H9 (cell line): Measurements from ENCODE around the gene SNX5. TPM values are rescaled to one million over a fixed set of nuclear protein-coding genes. Genes with fewer than 3 reads are reported as not detected.

Source experiments
- DNase-seq: peaks from one replicate; pipeline ENCODE4 v3.0.0-alpha.2; 2017
- H2AFZ ChIP-seq: one replicate; pipeline ENCODE4 v1.6.1; 2013; ENCODE audit warnings: mild to moderate bottlenecking, low read length, control low read depth, moderate library complexity
- H2AK5ac ChIP-seq: 2 replicates; pipeline ENCODE4 v1.6.1; 2013; ENCODE audit warnings: low read length, control low read depth, mixed read lengths; ENCODE audit not compliant: insufficient read length
- H2BK120ac ChIP-seq: one replicate; pipeline ENCODE4 v1.6.1; 2013; ENCODE audit warnings: low read depth, mild to moderate bottlenecking, low read length, control low read depth, inconsistent platforms; ENCODE audit not compliant: poor library complexity, severe bottlenecking
- H2BK12ac ChIP-seq: 2 replicates; pipeline ENCODE4 v1.6.1; 2013; ENCODE audit warnings: low read length, control low read depth, mixed read lengths, low read depth; ENCODE audit not compliant: insufficient read length
- H2BK15ac ChIP-seq: 2 replicates; pipeline ENCODE4 v1.6.1; 2013; ENCODE audit warnings: low read depth, low read length, control low read depth
- H2BK20ac ChIP-seq: one replicate; pipeline ENCODE4 v1.6.1; 2013; ENCODE audit warnings: low read depth, mild to moderate bottlenecking, low read length, control low read depth, inconsistent platforms; ENCODE audit not compliant: poor library complexity, severe bottlenecking
- H2BK5ac ChIP-seq: 2 replicates; pipeline ENCODE4 v1.6.1; 2013; ENCODE audit warnings: low read length, control low read depth, mixed read lengths; ENCODE audit not compliant: insufficient read length
- H3K14ac ChIP-seq: 2 replicates; pipeline ENCODE4 v1.6.1; 2013; ENCODE audit warnings: low read length, control low read depth; ENCODE audit not compliant: insufficient read depth
- H3K18ac ChIP-seq: 2 replicates; pipeline ENCODE4 v1.6.1; 2013; ENCODE audit warnings: low read depth, mild to moderate bottlenecking, mixed read lengths, low read length, control low read depth; ENCODE audit not compliant: insufficient read length
- H3K23ac ChIP-seq: 2 replicates; pipeline ENCODE4 v1.6.1; 2013; ENCODE audit warnings: low read length, control low read depth, mixed read lengths, low read depth; ENCODE audit not compliant: insufficient read length
- H3K23me2 ChIP-seq: 2 replicates; pipeline ENCODE4 v1.6.1; 2013; ENCODE audit warnings: low read depth, mild to moderate bottlenecking, mixed read lengths, low read length, control low read depth; ENCODE audit not compliant: insufficient read length, poor library complexity, severe bottlenecking
- H3K27ac ChIP-seq: 2 replicates; pipeline ENCODE4 v1.5.1; 2013; ENCODE audit warnings: low read length, control low read depth, mixed read lengths, low read depth; ENCODE audit not compliant: insufficient read length
- H3K27me3 ChIP-seq: 2 replicates; pipeline ENCODE4 v1.6.1; 2013; ENCODE audit warnings: low read length, control low read depth, inconsistent platforms; ENCODE audit not compliant: insufficient read depth
- H3K4ac ChIP-seq: 2 replicates; pipeline ENCODE4 v1.6.1; 2013; ENCODE audit warnings: low read depth, mild to moderate bottlenecking, control low read depth, inconsistent platforms, low read length, moderate library complexity
- H3K4me1 ChIP-seq: 2 replicates; pipeline ENCODE4 v1.6.1; 2013; ENCODE audit warnings: low read length, control low read depth, inconsistent platforms; ENCODE audit not compliant: insufficient read depth
- H3K4me2 ChIP-seq: 2 replicates; pipeline ENCODE4 v1.6.1; 2013; ENCODE audit warnings: low read length, control low read depth, mixed read lengths; ENCODE audit not compliant: insufficient read length, insufficient read depth
- H3K56ac ChIP-seq: 2 replicates; pipeline ENCODE4 v1.6.1; 2013; ENCODE audit warnings: low read depth, mild to moderate bottlenecking, mixed read lengths, low read length, control low read depth; ENCODE audit not compliant: insufficient read length
- H3K79me1 ChIP-seq: 2 replicates; pipeline ENCODE4 v1.6.1; 2013; ENCODE audit warnings: low read depth, mild to moderate bottlenecking, moderate library complexity, low read length, control low read depth, inconsistent platforms; ENCODE audit not compliant: insufficient read depth, poor library complexity, severe bottlenecking
- H3K79me2 ChIP-seq: 2 replicates; pipeline ENCODE4 v1.6.1; 2013; ENCODE audit warnings: low read length, control low read depth, inconsistent platforms; ENCODE audit not compliant: insufficient read depth
- H3K9ac ChIP-seq: 2 replicates; pipeline ENCODE4 v1.6.1; 2013; ENCODE audit warnings: low read length, control low read depth, mixed read lengths; ENCODE audit not compliant: insufficient read length; ENCODE audit errors: extremely low read depth
- H3K9me3 ChIP-seq: one replicate; pipeline ENCODE4 v1.6.1; 2013; ENCODE audit warnings: low read depth, low read length, inconsistent platforms; ENCODE audit not compliant: control insufficient read depth
- H3T11ph ChIP-seq: one replicate; pipeline ENCODE4 v1.6.1; 2013; ENCODE audit warnings: mild to moderate bottlenecking, low read length, control low read depth, inconsistent platforms
- H4K20me1 ChIP-seq: one replicate; pipeline ENCODE4 v1.6.1; 2013; ENCODE audit not compliant: control insufficient read depth, insufficient read length, insufficient read depth
- H4K5ac ChIP-seq: 2 replicates; pipeline ENCODE4 v1.6.1; 2013; ENCODE audit warnings: low read depth, mild to moderate bottlenecking, mixed read lengths, low read length, control low read depth; ENCODE audit not compliant: insufficient read length
- H4K8ac ChIP-seq: replicated peaks from 2 replicates; pipeline ENCODE4 v1.6.1; 2013; ENCODE audit warnings: low read length, control low read depth, mixed read lengths, low read depth; ENCODE audit not compliant: insufficient read length
- H4K91ac ChIP-seq: 2 replicates; pipeline ENCODE4 v1.6.1; 2013; ENCODE audit warnings: low read depth, mild to moderate bottlenecking, moderate library complexity, mixed read lengths, low read length, control low read depth; ENCODE audit not compliant: insufficient read length
- H3K27ac Mint-ChIP-seq, 3 experiments: 2 replicates in 2 of 3; 3 replicates in 1 of 3; pipeline ENCODE4 v1.8.0; 2020 to 2021; ENCODE audit warnings: mixed read lengths in 3 of 3, mild to moderate bottlenecking in 1 of 3, moderate library complexity in 1 of 3
- H3K27me3 Mint-ChIP-seq: 2 replicates; pipeline ENCODE4 v1.8.0; 2021; ENCODE audit warnings: low read depth, mild to moderate bottlenecking, moderate library complexity, mixed read lengths
- H3K36me3 Mint-ChIP-seq, 3 experiments: 2 replicates in 2 of 3; 3 replicates in 1 of 3; pipeline ENCODE4 v1.8.0; 2020 to 2021; ENCODE audit warnings: low read depth in 3 of 3, mixed read lengths in 3 of 3; ENCODE audit not compliant: insufficient read depth in 1 of 3
- H3K4me1 Mint-ChIP-seq, 2 experiments: 2 replicates each; pipeline ENCODE4 v1.8.0; 2020; ENCODE audit warnings: mixed read lengths in 2 of 2
- H3K4me3 Mint-ChIP-seq, 2 experiments: 2 replicates in 1 of 2; 3 replicates in 1 of 2; pipeline ENCODE4 v1.8.0; 2020 to 2021; ENCODE audit warnings: mild to moderate bottlenecking in 2 of 2, mixed read lengths in 2 of 2, moderate library complexity in 1 of 2
- H3K9me3 Mint-ChIP-seq, 2 experiments: 2 replicates in 1 of 2; 3 replicates in 1 of 2; pipeline ENCODE4 v1.8.0; 2020; ENCODE audit warnings: mild to moderate bottlenecking in 2 of 2, mixed read lengths in 2 of 2, moderate library complexity in 1 of 2
- WGBS: extraction: QIAGEN DNeasy Blood & Tissue Kit; methylation state at CpG from one replicate; pipeline ENCODE4 v1.1.7; 2013; ENCODE audit warnings: missing lambda C conversion rate, low lambda C conversion rate, mixed read lengths; ENCODE audit not compliant: insufficient read length; ENCODE audit errors: extremely low coverage; 5-methylcytosine and 5-hydroxymethylcytosine counted together
- total RNA-seq: library from RNA; stranded (reverse); gene quantifications from 2 replicates; pipeline ENCODE4 v1.2.1, GENCODE V29; 2021
- TF ChIP-seq, protein P1 (sequence below): fragments of 200-600 bp; sonication (generic); conservative IDR thresholded peaks from 3 replicates; pipeline ENCODE4 v1.8.0; 2021; ENCODE audit warnings: antibody characterized with exemption, mild to moderate bottlenecking

The SNX5 gene
- total RNA-seq, 1 experiment from 2014 or later, result 194 TPM

DNA sequence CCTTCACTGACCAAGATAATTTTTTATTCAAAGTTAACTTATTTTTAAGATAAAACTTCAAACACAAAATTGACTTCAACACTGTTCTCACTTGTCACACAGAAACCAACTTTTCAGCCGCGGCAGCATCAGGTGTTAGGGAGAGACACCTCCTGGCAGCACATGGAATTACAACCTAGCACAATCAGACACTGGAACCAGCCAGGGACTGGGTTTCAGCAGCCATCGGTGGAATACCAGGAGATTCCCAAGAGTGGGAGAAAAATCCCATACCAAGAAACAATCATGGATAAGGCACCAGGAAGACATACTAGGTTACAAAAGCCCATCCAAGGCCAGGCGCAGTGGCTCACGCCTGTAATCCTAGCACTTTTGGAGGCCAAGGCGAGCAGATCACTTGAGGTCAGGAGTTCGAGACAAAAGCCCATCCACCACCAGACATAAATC lies 70.0 kb downstream of the SNX5 start:
- no peak overlapping the region for H2BK12ac ChIP-seq
- H3K9ac ChIP-seq, result no peak overlapping the region
- WGBS, result no CpG with 5 or more reads among the region's 7 CpGs
- H3K23me2 ChIP-seq, result no peaks in the 10 kb centered on the region
- no peak overlapping the region for H3K56ac ChIP-seq
- no peak overlapping the region for H2BK20ac ChIP-seq
- Mint-ChIP-seq H3K36me3 (0 out of 7 replicates have a peak, but pooled peaks cover 0 to 2% (median 0%) of the 10 kb centered on the region in 3 experiments), H3K4me3 (no peak overlapping the region), H3K4me1 (peaks cover 35 to 36% of the 10 kb centered on the region in 2 experiments), H3K27ac (no peak overlapping the region), H3K9me3 (peaks cover 0 to under 1% of the 10 kb centered on the region in 2 experiments; a peak in 1 of 5 replicates), H3K27me3 (no peaks in the 10 kb centered on the region)
- H4K20me1 ChIP-seq, result no peaks in the 10 kb centered on the region
- H4K91ac ChIP-seq, result no peak overlapping the region
- no peak overlapping the region for H2AK5ac ChIP-seq
- no peak overlapping the region for H3K4me2 ChIP-seq
- H2AFZ ChIP-seq, result no peak overlapping the region
- H3K23ac ChIP-seq, result no peak overlapping the region
- DNase-seq, result peak; percentile 64
- no peak overlapping the region for H2BK5ac ChIP-seq
- no peak overlapping the region for H3K14ac ChIP-seq
- no peak overlapping the region for H2BK120ac ChIP-seq
- H3K9me3 ChIP-seq, result no peaks in the 10 kb centered on the region
- H3K18ac ChIP-seq, result no peak overlapping the region
- H4K5ac ChIP-seq, result no peak overlapping the region
- H3K4ac ChIP-seq, result no peak overlapping the region
- no peaks in the 10 kb centered on the region for H3K27me3 ChIP-seq
- no peak overlapping the region for H4K8ac ChIP-seq
- no peak overlapping the region for H3K27ac ChIP-seq
- no peaks in the 10 kb centered on the region for H3K79me2 ChIP-seq
- H3K4me1 ChIP-seq, result peaks cover 8% of the 10 kb centered on the region; the same call in 1 of the 2 replicates
- TF ChIP-seq, protein P1, sequence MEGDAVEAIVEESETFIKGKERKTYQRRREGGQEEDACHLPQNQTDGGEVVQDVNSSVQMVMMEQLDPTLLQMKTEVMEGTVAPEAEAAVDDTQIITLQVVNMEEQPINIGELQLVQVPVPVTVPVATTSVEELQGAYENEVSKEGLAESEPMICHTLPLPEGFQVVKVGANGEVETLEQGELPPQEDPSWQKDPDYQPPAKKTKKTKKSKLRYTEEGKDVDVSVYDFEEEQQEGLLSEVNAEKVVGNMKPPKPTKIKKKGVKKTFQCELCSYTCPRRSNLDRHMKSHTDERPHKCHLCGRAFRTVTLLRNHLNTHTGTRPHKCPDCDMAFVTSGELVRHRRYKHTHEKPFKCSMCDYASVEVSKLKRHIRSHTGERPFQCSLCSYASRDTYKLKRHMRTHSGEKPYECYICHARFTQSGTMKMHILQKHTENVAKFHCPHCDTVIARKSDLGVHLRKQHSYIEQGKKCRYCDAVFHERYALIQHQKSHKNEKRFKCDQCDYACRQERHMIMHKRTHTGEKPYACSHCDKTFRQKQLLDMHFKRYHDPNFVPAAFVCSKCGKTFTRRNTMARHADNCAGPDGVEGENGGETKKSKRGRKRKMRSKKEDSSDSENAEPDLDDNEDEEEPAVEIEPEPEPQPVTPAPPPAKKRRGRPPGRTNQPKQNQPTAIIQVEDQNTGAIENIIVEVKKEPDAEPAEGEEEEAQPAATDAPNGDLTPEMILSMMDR, result peak; percentile 94
- no peak overlapping the region for H2BK15ac ChIP-seq
- no peaks in the 10 kb centered on the region for H3K79me1 ChIP-seq
- no peak overlapping the region for H3T11ph ChIP-seq
